ENCODE results near the gene SRRM3.
A peak's percentile ranks its signal among the peaks of the same experiment; 100 is the strongest.
"Not testable (repeated sequence)": the region's sequence is repeated elsewhere in the genome, so short reads cannot be mapped to it uniquely, and the experiment has no call there.

The SRRM3 gene

DNA sequence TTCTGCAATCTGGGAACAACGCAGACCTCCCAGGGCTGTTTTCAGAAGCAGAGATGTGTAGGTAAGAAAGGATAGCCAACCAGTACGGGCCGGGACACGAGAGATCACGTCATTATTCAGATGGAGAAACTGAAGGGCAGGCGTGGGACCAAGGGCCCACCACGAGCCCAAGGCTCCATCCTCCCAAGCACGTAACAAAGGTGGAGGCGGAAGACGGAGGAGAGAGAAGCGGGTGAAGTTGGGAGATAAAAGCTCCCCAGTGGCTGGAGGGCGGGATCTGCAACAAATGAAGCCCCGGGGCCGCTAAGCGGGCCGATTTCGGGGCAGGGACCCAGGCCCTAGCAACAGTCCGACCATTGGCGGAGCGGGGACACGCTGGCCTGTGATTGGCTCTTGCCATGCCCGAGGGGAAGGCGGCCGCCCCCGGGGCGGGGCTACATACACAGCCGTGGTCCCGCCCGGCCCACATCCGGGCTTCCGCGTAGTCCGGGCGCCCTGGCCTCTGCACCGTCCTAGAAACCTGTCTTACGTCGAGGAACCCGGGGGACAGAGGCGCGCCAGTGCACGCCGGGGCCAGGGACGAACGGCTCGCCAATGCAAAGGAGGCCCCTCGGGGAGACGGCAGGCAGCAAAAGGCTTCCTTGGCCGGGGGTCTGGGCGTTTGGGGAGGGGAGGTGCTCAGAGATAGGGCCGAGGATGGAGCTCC is 116.2 kb downstream of the SRRM3 start:
- DNase-seq = peak; percentile 87

GRCh38 chr7:76318488-76319353 is 117.0 kb downstream of the SRRM3 start:
- DNase-seq = peak; percentile 53

- no peak for DNase-seq
Measured at GRCh38 chr7:76325092-76325491, 123.4 kb downstream of the SRRM3 start.

DNA sequence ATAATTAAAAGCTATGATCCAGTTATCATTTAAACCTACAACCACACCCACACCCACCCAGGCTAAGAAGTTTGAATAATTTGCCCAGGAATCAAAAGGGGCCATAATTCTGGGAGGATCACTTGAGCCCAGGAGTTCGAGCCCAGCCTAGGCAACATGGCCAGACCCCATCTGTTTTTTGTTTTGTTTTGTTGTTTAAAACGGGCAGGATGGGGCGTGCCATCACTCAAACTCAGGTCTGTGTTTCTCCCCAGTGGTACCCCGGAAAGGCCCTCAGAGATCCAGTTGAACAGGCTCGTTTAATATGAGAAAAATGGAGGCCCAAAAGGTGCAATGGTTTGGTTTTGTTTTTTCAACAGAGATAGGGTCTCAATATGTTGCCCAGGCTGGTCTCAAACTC is 124.1 kb downstream of the SRRM3 start:
- DNase-seq = no peak

DNA sequence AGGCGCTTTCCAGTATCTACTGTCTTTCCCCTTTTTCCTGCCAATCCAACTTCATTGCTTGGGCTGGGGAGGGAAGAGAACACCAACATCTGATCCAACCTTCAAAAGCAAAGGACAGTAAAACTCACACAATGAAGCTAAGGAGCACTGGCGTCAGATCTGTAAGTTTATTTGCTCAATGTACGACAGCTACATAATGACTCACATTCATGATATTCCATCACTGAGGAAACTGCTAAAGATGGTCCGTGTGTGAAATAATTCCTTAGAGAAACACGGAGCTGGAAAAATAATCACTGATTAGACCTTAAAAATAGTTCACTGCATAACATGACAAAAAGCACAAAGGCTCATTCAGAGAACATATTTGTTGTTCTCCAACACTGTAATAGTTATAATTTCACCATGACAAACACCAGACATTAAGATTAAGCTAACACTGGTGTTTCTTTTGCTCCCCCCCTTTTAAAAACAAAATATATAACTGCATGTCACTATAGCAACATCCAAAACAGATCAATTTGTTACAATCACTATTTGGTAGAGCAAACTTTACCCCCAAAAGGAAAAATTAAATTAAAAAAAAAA is 125.0 kb downstream of the SRRM3 start:
- DNase-seq = no peak

DNA sequence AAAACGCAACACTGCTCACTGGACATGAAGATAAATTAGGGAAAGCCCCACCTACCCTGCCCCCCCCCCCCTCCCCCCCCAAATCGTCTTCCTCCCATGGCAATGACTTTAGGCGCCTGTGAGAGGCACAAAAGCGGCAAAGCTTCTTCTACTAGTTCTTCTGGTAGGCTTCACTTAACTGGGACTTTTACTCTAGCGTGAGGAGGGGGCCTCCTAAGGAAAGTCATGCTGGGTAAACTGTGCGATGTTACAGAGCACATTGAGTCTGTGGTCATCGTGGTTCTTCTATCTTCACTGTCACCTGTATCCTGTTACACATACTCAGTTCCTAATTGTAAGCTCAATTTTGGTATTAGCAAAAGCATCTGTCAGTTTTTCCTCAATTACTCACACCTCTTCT is 125.9 kb downstream of the SRRM3 start:
- DNase-seq = peak; percentile 78

DNA sequence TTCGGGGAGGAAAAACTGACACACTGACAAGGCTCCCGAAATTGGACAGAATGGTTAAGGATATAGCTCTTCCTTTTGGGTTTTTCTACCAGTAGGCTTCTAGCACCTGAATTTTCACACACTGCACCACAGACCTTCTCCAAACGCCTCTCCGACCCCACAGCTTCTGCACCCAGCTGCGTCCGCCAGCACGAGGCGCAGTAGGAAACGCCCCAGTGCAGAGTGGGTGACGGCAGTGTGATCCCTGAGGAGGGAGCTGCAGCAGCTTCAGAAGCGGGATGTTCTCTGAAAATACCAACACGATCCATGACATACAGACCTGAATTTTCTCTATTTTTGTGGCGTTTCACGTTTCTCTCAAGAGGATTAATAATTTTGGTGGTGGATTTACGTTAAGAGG is 126.7 kb downstream of the SRRM3 start:
- DNase-seq = no peak

DNA sequence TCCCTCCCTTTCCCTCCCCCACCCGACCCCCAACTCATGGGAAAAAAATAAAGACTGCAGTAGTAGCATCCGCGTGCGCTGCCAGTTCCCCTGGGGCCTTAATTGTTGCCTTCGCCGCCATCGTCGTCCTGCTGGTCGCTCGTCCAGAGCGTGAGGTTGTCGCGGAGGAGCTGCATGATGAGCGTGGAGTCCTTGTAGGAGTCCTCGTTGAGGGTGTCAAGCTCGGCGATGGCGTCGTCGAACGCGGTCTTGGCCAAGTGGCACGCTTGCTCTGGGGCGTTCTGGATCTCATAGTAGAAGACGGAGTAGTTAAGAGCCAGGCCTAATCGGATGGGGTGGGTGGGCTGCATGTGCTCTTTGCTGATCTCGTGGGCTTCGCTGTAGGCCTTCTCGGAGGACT is 127.8 kb downstream of the SRRM3 start:
- no peak for DNase-seq

DNA sequence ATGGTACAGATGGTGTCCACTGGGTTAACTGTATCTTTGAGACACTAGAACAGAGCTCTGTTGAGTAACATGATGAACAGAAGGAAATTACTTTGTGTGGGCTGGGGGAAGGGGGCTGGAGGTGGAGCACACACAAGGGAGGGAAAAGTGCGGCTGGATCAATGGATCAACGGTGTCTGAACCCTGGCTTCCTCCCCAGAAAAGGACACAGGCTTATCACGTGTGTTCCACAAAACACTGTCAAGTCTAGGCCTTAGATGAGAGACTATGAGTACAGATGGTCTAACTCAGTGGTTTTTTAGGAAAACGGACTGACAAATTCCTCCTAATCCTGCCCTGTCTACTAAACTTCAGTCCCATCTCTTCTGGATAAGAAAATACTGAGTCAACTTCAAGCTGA is 128.6 kb downstream of the SRRM3 start:
- DNase-seq = no peak

DNA sequence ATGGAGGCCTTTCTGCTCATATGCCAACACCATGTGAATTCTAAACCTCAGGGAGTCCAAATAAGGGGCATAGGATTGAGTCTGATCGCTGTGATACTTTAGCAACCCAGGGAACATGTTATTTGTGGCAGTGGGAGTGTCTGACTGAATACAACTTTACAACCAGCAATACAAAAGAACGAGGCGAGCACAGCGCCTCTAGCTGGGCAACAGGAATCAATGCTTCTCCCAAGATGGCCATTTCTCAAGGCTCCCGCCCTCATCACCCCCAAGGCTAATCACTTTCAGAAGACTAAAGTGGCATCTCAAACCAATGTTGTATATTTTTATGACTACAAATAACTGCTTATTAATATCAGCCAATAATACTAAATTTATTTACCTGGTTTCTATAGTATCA is 129.0 kb downstream of the SRRM3 start:
- DNase-seq = no peak

- DNase-seq = no peak
Measured at GRCh38 chr7:76332078-76332477, 130.4 kb downstream of the SRRM3 start.

DNA sequence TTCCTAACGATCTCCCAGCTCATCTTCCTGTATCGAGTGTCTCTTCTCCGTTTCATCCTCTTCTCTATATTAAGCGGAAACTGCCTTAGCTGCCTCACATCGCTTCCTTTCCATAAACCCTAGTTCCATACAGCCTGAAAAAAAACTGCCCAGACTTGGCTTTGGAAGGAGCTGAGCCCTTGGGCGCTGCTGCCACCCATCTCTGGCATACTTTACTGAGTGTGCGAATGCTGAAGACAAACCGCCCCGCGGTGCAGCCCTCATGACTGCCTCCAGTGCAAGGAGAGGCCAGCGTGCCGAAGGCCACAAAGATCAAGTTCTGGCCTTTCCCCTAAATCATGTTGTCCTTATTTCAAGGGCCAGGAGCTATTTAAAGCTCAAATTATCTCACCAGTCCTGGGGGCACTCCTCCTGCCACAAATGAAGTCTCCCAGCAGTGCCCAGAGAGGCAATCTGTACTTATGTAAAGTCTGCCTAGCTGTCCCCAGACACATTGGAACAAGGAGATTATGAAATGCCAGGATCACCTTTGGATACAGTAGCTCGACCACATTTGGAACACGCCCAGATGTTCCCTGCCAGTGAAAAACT is 131.9 kb downstream of the SRRM3 start:
- no peak for DNase-seq

DNA sequence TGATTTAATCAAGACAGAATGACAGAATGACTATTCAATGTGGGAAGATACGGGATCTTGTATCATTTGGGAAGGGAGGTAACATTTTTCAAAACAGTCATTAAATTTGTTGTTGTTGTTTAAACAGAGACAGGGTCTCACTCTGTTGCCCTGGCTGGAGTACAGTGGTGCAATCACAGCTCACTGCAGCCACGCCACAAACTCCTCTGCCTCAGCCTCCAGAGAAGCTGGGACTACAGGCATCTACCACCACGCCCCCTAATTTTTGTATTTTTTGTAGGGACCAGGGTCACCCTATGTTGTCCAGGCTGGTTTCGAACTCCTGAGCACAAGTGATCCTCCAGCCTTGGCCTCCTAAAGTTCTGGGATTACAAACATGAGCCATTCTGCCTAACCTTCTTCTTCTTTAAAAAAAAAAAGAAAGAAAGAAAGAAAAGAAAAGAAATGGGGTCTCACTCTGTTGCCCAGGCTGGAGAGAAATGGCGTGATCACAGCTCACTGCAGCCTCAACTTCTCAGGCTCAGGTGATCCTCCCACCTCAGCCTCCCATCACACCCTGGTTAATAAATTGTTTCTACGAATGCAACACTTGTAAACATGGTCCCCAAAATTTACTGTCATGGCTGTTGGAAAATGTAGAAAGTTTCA is 132.7 kb downstream of the SRRM3 start:
- DNase-seq = no peak

- not testable (repeated sequence) for DNase-seq
Measured at GRCh38 chr7:76335417-76335816, 133.7 kb downstream of the SRRM3 start.

DNA sequence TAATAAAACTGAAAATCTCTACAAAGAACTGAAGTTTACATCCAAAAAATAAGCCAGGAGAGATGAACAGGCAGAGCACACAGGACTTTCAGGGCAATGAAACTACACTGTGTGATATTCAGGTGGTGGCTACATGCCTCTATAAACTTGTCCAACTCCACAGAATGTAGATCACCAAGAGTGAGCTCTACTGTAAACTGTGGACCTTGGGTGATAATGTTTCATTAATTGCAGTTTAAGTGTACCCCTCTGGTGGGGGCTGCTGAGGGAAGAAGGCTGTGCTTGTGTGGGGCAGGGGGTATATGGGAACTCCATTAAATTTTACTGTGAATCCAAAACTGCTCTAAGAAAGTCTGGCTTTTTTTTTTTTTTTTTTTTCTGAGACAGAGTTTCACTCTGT is 134.4 kb downstream of the SRRM3 start:
- no peak for DNase-seq
